NCI-H524 (cell line): ENCODE data around the gene ATP11A.
A peak's percentile ranks its signal among the peaks of the same experiment; 100 is the strongest.

Source experiments
- DNase-seq, 2 experiments: peaks; one replicate each; lab custom pipeline; 2025; lab: John Stamatoyannopoulos, UW

The ATP11A gene

DNA sequence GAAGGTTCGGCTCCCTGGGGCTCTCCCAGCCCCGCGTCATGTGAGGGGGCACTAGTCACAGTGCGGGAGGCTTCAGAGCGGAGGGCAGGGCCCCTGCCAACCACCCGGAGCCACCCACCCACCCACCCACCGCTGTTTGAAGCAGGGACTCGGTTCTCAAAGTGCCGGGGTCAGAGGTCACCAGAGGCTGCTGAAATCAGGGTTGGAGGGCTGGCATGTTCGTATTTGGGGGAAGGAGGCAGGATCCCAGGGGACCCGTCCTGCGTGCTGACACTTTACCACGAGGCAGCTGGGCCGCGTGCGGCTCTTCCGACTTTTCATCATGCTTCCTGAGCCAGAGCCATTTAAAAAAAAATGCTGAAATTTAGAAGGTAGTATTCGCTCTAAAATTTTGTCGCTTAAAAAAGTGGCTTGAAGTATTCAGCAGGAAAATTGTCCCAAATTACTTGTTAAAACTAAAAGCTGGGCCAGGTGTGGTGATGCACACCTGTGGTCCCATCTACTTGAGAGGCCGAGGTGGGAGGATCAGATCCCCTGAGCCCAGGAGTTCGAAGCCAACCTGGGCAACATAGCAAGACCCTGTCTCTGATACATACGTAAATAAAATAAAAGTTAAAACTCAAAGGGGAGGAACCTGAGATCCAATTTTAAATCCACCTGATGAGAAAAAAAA is 21.2 kb downstream of the ATP11A start:
- no peak for DNase-seq

GRCh38 chr13:112711528-112712265 is 21.9 kb downstream of the ATP11A start:
- peak; percentile 44 to 85 for DNase-seq

- no peak for DNase-seq
Observed at GRCh38 chr13:112712451-112713207, 22.8 kb downstream of the ATP11A start.

GRCh38 chr13:112713517-112714253 is 23.8 kb downstream of the ATP11A start:
- no peak for DNase-seq

- no peak for DNase-seq
Observed at GRCh38 chr13:112714376-112715174, 24.7 kb downstream of the ATP11A start.

DNA sequence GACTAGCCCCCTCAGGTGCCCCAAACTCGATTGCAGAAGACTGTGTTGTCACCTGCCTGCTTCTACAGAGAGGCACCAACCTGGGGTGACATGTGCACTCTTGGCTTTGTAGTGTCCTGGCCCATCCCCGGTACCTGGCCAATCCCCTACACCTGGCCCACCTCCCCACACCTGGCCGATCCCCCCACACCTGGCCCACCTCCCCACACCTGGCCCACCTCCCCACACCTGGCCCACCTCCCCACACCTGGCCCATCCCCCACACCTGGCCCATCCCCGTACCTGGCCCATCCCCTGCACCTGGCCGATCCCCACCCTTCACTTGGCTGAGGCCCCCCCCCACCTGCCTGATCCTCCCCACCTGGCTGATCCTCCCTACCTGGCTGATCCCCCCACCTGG is 25.4 kb downstream of the ATP11A start:
- no peak for DNase-seq

GRCh38 chr13:112715715-112716460 is 26.1 kb downstream of the ATP11A start:
- DNase-seq, result no peak

- no peak for DNase-seq
Observed at GRCh38 chr13:112716461-112716820, 26.6 kb downstream of the ATP11A start.

DNA sequence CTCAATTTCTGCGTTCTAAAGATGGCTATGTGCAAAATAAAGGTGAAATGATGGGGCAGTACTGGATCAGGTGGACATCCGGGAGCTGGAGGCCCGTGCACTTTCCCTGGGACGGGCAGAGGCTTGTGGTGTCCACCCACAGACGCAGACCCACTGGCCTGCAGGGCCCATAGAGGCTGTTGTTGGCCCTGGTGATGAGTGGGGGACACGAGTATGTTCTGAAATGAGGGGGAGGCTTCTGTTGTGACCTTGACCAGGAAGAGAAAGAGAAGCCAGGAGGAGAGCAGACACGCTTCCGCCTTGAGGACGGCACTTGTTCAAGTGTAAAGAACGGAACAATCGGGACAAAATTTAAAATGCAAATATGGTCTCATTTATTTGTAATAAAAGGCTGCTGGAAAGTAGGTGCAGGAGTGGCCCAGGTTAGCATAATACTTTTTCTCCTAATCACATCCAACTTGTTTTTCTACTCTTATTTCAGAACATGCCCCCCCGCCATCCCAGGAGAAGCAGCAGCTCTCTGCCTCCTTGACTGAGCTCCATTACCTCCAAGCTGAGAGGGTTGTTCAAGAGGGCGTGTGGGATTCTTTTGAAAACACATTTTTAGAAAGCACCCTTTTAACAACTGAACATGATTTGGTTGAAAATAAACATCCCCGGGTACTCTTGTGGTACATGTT is 27.1 kb downstream of the ATP11A start:
- DNase-seq, result no peak

GRCh38 chr13:112718318-112718717 is 28.5 kb downstream of the ATP11A start:
- DNase-seq, result no peak

DNA sequence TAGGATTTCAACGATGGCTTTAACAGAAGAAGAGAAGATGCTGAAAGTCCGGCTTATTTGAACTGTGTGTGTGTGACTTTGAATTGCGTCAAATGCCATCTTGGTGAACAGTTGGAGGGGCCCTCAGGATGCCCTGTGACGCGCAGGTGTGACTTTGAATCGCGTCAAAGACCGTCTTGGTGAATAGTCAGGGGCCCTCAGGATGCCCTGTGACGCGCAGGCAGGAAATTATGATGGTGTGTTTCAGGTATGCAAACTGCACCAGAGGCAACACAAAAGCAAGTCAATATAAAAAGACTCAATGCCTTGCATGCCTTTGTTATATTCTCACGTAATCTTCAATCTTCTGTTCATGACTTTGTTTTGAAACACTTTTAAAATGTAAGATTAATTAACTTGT is 29.2 kb downstream of the ATP11A start:
- DNase-seq, result no peak

DNA sequence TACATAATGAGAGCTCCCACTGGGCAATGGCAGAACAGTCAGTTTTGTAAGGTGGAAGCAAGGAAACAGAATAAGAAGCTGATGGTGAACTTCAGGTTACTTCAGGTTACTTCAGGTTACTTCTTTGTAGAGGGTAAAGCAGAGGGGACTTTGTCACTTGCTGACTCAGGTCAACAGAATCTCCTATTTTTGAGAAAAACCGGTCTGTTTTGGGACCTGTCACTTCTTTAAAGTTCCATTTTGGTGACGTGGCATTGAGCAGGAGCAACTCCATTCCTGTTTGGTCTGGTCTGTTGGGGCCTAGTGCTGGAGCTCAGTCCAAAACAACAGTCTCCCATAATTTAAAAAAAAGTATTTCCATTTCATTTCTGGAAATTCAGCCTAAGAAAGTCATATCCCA is 29.7 kb downstream of the ATP11A start:
- DNase-seq, result no peak

GRCh38 chr13:112720251-112720650 is 30.4 kb downstream of the ATP11A start:
- DNase-seq, result no peak

GRCh38 chr13:112720814-112721197 is 31.0 kb downstream of the ATP11A start:
- DNase-seq, result no peak

- no peak for DNase-seq
Observed at GRCh38 chr13:112721198-112722104, 31.6 kb downstream of the ATP11A start.

DNA sequence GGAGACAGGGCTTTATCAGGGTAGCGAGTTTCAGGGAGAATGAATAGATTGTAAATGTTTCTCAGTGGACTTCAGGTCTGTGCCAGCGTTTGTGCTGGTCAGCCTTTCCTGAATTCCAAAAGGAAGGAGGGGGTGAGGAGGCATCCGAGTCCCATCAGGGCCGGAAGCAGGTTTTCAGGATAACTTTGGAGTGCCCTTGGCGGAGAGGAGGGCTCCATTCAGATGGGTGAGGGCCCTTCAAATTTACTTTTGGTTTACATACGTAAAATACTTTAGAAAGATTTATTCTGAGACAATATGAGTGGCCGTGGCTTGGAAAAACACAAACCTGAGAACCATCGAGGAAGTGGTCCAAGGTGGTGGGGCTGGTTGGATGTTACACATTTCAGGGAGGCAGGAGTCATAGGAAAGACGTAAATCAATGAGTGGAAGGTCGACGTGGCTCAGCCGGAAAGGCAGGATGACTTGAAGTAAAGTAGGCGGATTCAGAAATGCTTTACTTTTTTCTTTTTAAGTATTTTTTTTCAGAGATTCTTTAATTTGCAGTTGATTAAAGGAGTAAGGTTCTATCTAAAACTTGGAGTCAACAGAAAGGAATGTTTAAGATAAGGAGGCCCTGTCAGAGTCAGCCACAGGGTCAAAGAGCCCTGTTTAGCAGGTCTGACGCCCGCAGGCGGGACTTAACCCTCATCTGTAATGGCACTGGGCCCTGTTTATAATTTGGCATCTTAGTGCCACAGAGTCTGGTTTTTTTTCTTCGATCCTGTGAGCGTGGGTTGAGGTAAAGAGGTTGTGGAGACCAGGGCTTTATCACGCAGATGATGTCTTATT is 32.8 kb downstream of the ATP11A start:
- DNase-seq, result no peak

GRCh38 chr13:112723771-112724170 is 33.9 kb downstream of the ATP11A start:
- DNase-seq, result no peak

GRCh38 chr13:112724788-112725345 is 35.0 kb downstream of the ATP11A start:
- no peak for DNase-seq
